ENCODE results near the gene PLEKHM1.
"Not testable (repeated sequence)": the region's sequence is repeated elsewhere in the genome, so short reads cannot be mapped to it uniquely, and the experiment has no call there.

The PLEKHM1 gene

DNA sequence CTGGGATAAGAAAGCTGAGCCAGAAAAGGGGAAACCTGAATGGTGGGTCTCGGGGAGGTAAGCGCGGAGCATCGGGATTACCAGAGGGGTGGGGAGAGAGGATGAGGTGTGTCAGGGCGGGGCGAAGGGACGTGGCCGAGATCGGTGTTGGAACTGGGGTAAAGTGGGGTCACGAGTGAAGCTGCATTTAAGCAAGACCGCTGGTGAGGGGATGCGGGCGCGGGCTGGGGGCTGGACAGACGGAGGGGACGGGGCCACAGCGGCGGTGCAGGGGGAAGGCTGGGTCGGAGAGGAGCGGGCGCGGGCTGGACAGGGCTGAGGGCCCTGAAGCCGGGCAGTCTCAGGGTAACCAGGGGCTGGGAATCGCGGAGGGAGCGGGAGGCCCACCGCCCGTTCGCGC is 323 bp downstream of the PLEKHM1 start:
- Histone ChIP-seq H3K9ac (ENCODE audit: low read length) (peak overlapping the region; percentile 84), H3K4ac (ENCODE audit: low read depth in 1 of 2, low read length in 2 of 2) (peak overlapping the region in 1 of 2 experiments; percentile 8), H3K14ac (ENCODE audit: low read length in 2 of 2) (peak overlapping the region in 1 of 2 experiments; percentile 32), H3K4me2 (ENCODE audit: low read length, poor library complexity, severe bottlenecking) (peak overlapping the region; percentile 66), H3K18ac (ENCODE audit: low read depth in 1 of 2, low read length in 2 of 2) (peak overlapping the region; percentile 33 to 66), H3K4me3 (ENCODE audit: insufficient read depth in 1 of 2, low read depth in 1 of 2, low read length in 2 of 2) (peak overlapping the region; percentile 74 to 81), H3K23ac (ENCODE audit: low read length in 2 of 2) (peak overlapping the region in 1 of 2 experiments; percentile 40)
- not testable (repeated sequence) for H3K9me3 ChIP-seq (ENCODE audit: control insufficient read depth, low read length); H3K27me3 ChIP-seq (ENCODE audit: control insufficient read depth in 1 of 2, insufficient read depth in 1 of 2, low read length in 2 of 2); H2BK120ac ChIP-seq (ENCODE audit: low read depth, low read length); H3K36me3 ChIP-seq (ENCODE audit: control insufficient read depth in 1 of 2, insufficient read depth in 2 of 2, low read depth in 1 of 2, low read length in 2 of 2); H4K8ac ChIP-seq (ENCODE audit: low read length); H2AK5ac ChIP-seq (ENCODE audit: low read length, severe bottlenecking); H2BK15ac ChIP-seq (ENCODE audit: low read depth, poor library complexity, severe bottlenecking); H3K4me1 ChIP-seq (ENCODE audit: control insufficient read depth, insufficient read depth, low read depth, low read length); H2AFZ ChIP-seq (ENCODE audit: low read depth, low read length); H4K91ac ChIP-seq (ENCODE audit: low read length); H2BK12ac ChIP-seq (ENCODE audit: low read length in 2 of 2); H3K79me1 ChIP-seq (replicated peaks; ENCODE audit: low read length, poor library complexity, severe bottlenecking); H2BK5ac ChIP-seq (ENCODE audit: low read depth, low read length, poor library complexity, severe bottlenecking); H3K27ac ChIP-seq (ENCODE audit: low read length, poor library complexity, severe bottlenecking)
- WGBS, result 1% methylated on average over 9 of the region's 30 CpGs
- DNase-seq, result peak; percentile 35

DNA sequence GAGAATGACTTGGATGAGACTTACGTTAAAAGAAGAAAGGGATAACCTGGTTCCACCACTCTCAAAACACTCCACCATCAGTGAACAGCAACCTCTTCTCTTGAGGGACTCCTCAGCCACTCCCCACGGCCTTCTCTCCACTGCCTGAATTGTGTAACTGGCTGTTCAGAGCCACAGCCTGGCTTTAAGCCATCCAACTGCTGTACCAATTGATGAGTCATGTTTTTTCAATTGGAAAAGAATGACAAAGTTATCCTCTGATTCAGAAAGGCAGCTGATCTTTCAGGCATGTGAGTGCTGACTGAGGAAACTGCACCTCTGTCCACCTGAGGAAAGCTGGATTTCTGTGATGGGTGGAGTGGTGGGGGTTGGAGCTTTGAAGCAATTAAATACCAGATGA is 2.8 kb downstream of the PLEKHM1 start:
- not testable (repeated sequence) for H3K9me3 ChIP-seq (ENCODE audit: control insufficient read depth, low read length); H2BK120ac ChIP-seq (ENCODE audit: low read depth, low read length); H3K79me1 ChIP-seq (replicated peaks; ENCODE audit: low read length, poor library complexity, severe bottlenecking); H2AK5ac ChIP-seq (ENCODE audit: low read length, severe bottlenecking); H4K91ac ChIP-seq (ENCODE audit: low read length); H4K8ac ChIP-seq (ENCODE audit: low read length); H3K4me1 ChIP-seq (ENCODE audit: control insufficient read depth, insufficient read depth, low read depth, low read length); H2BK15ac ChIP-seq (ENCODE audit: low read depth, poor library complexity, severe bottlenecking); H3K14ac ChIP-seq (ENCODE audit: low read length in 2 of 2); H2BK5ac ChIP-seq (ENCODE audit: low read depth, low read length, poor library complexity, severe bottlenecking); H3K23ac ChIP-seq (ENCODE audit: low read length in 2 of 2); H2BK12ac ChIP-seq (ENCODE audit: low read length in 2 of 2); H3K36me3 ChIP-seq (ENCODE audit: control insufficient read depth in 1 of 2, insufficient read depth in 2 of 2, low read depth in 1 of 2, low read length in 2 of 2); H2AFZ ChIP-seq (ENCODE audit: low read depth, low read length); H3K18ac ChIP-seq (ENCODE audit: low read depth in 1 of 2, low read length in 2 of 2); H3K4ac ChIP-seq (ENCODE audit: low read depth in 1 of 2, low read length in 2 of 2); H3K27me3 ChIP-seq (ENCODE audit: control insufficient read depth in 1 of 2, insufficient read depth in 1 of 2, low read length in 2 of 2); H3K4me2 ChIP-seq (ENCODE audit: low read length, poor library complexity, severe bottlenecking)
- WGBS, result 100% methylated on average over 1 of the region's 2 CpGs
- Histone ChIP-seq H3K9ac (ENCODE audit: low read length) (peak overlapping the region; percentile 73), H3K4me3 (ENCODE audit: insufficient read depth in 1 of 2, low read depth in 1 of 2, low read length in 2 of 2) (peak overlapping the region in 1 of 2 experiments; percentile 53), H3K27ac (ENCODE audit: low read length, poor library complexity, severe bottlenecking) (peak overlapping the region; percentile 47)
- peak; percentile 93 for DNase-seq

DNA sequence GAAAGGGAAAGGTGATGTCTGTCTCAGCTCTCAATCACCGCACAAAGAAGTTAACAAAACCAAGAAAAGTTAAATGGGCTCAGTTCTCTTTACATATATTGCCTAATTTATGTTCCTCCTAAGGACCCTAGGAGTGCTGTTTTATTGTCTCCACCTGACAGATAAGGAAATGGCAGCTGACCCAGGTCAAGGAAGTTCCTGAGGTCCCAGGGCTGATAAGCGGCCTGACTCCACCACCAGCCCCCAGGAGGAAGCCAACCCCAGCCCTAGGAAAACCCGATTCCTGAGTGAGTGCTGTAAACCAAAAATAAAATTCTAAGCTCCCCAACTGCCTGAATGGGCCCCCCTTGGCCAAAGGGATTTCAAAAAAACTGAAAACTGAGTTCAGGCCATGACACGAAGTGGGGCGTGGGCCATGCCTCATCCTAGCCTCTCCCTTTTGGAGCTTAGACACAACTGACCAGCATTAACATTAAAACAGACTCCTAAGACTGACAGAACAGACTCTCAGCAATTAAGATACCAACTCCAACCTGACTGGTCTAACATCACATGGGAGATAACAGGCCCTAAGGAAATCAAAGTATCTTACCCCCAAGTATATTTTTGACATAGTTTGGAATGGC is 6.8 kb downstream of the PLEKHM1 start:
- H3K4me3 ChIP-seq (ENCODE audit: insufficient read depth in 1 of 2, low read depth in 1 of 2, low read length in 2 of 2); H3K18ac ChIP-seq (ENCODE audit: low read depth in 1 of 2, low read length in 2 of 2); H2BK120ac ChIP-seq (ENCODE audit: low read depth, low read length); H2BK5ac ChIP-seq (ENCODE audit: low read depth, low read length, poor library complexity, severe bottlenecking); H2AFZ ChIP-seq (ENCODE audit: low read depth, low read length); H3K9ac ChIP-seq (ENCODE audit: low read length); H3K9me3 ChIP-seq (ENCODE audit: control insufficient read depth, low read length); H3K14ac ChIP-seq (ENCODE audit: low read length in 2 of 2); H3K27ac ChIP-seq (ENCODE audit: low read length, poor library complexity, severe bottlenecking); H3K4me2 ChIP-seq (ENCODE audit: low read length, poor library complexity, severe bottlenecking); H4K8ac ChIP-seq (ENCODE audit: low read length); H3K4ac ChIP-seq (ENCODE audit: low read depth in 1 of 2, low read length in 2 of 2); H3K4me1 ChIP-seq (ENCODE audit: control insufficient read depth, insufficient read depth, low read depth, low read length); H4K91ac ChIP-seq (ENCODE audit: low read length); H2AK5ac ChIP-seq (ENCODE audit: low read length, severe bottlenecking); H3K79me1 ChIP-seq (replicated peaks; ENCODE audit: low read length, poor library complexity, severe bottlenecking); H3K23ac ChIP-seq (ENCODE audit: low read length in 2 of 2); H3K27me3 ChIP-seq (ENCODE audit: control insufficient read depth in 1 of 2, insufficient read depth in 1 of 2, low read length in 2 of 2); H3K36me3 ChIP-seq (ENCODE audit: control insufficient read depth in 1 of 2, insufficient read depth in 2 of 2, low read depth in 1 of 2, low read length in 2 of 2); H2BK15ac ChIP-seq (ENCODE audit: low read depth, poor library complexity, severe bottlenecking); DNase-seq; H2BK12ac ChIP-seq (ENCODE audit: low read length in 2 of 2): not testable (repeated sequence)
- 82% methylated on average over 2 of the region's 5 CpGs for WGBS

DNA sequence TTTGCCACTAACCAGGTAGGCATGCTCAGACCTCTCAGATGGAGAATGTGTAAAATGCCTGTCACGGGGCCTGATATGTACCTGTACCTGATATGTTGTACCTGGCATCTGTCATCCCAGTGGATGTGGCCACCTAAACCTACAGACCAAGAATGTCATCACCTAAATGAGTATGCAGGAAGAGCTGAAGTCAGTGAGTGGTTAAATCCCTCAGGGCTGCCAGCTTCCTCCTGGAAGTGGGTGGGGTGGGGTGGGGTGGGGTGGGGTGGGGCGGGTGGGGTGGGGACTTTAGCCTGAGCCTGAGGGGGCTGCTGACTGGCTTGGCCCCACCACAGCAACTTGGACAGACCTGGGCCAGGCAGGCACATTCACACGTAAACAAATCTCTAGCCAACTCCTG is 7.3 kb downstream of the PLEKHM1 start:
- H3K18ac ChIP-seq (ENCODE audit: low read depth in 1 of 2, low read length in 2 of 2); H3K36me3 ChIP-seq (ENCODE audit: control insufficient read depth in 1 of 2, insufficient read depth in 2 of 2, low read depth in 1 of 2, low read length in 2 of 2); H3K27me3 ChIP-seq (ENCODE audit: control insufficient read depth in 1 of 2, insufficient read depth in 1 of 2, low read length in 2 of 2); H3K4me1 ChIP-seq (ENCODE audit: control insufficient read depth, insufficient read depth, low read depth, low read length); H3K23ac ChIP-seq (ENCODE audit: low read length in 2 of 2); H2BK120ac ChIP-seq (ENCODE audit: low read depth, low read length); H2AK5ac ChIP-seq (ENCODE audit: low read length, severe bottlenecking); H3K27ac ChIP-seq (ENCODE audit: low read length, poor library complexity, severe bottlenecking); H3K4me3 ChIP-seq (ENCODE audit: insufficient read depth in 1 of 2, low read depth in 1 of 2, low read length in 2 of 2); H3K9ac ChIP-seq (ENCODE audit: low read length); H3K4ac ChIP-seq (ENCODE audit: low read depth in 1 of 2, low read length in 2 of 2); H2BK15ac ChIP-seq (ENCODE audit: low read depth, poor library complexity, severe bottlenecking); DNase-seq; H4K91ac ChIP-seq (ENCODE audit: low read length); H3K4me2 ChIP-seq (ENCODE audit: low read length, poor library complexity, severe bottlenecking); H3K79me1 ChIP-seq (replicated peaks; ENCODE audit: low read length, poor library complexity, severe bottlenecking); H2BK5ac ChIP-seq (ENCODE audit: low read depth, low read length, poor library complexity, severe bottlenecking); H2BK12ac ChIP-seq (ENCODE audit: low read length in 2 of 2); H3K9me3 ChIP-seq (ENCODE audit: control insufficient read depth, low read length); H2AFZ ChIP-seq (ENCODE audit: low read depth, low read length); H4K8ac ChIP-seq (ENCODE audit: low read length); H3K14ac ChIP-seq (ENCODE audit: low read length in 2 of 2): not testable (repeated sequence)
- 92% methylated on average over 2 of the region's 3 CpGs for WGBS

All from mesenchymal stem cell (in vitro differentiated cells and primary cell).